Erythroblast (primary cell): Measurements from ENCODE around the gene DNAI2.

Source experiments
- GATA1 ChIP-seq: IDR thresholded peaks from 2 replicates; pipeline ENCODE4 v1.6.1; 2011; ENCODE audit warnings: low read depth, mild to moderate bottlenecking, control low read depth, low read length, moderate library complexity
- POLR2A ChIP-seq: IDR thresholded peaks from 2 replicates; pipeline ENCODE4 v1.6.1; 2011; ENCODE audit warnings: mild to moderate bottlenecking, low read length

GRCh38 chr17:74337834-74338500, 63.9 kb downstream of the DNAI2 start:
- TF ChIP-seq POLR2A (no peak), GATA1 (no peak)
